Stimulated activated naive B cell treated with anti-CD40 and anti-IgM and Interleukin-4, amounts not matched to agents 10 μg/mL and 1 μg/mL and 100 μg/mL, for 72 hours (primary cell): Measurements from ENCODE around the gene SLC35F1.

Source experiments
- ATAC-seq, 2 donors: fragments of 150-1000 bp; cut with Tn5 transposase; replicated peaks; 2 replicates each; pipeline ENCODE4 v1.10.0; 2021; ENCODE audit warnings: moderate library complexity in 1 of 2
- DNase-seq: peaks from one replicate; pipeline ENCODE4 v3.0.0; 2021
- H3K27ac Mint-ChIP-seq: one replicate; pipeline ENCODE4 v1.8.0; 2022; ENCODE audit warnings: mild to moderate bottlenecking, mixed read lengths
- H3K27me3 Mint-ChIP-seq, 2 donors: one replicate each; pipeline ENCODE4 v1.8.0; 2022; ENCODE audit warnings: mixed read lengths in 2 of 2
- H3K36me3 Mint-ChIP-seq, 2 donors: one replicate each; pipeline ENCODE4 v1.8.0; 2022; ENCODE audit warnings: mixed read lengths in 2 of 2, mild to moderate bottlenecking in 1 of 2
- H3K4me1 Mint-ChIP-seq, 2 donors: one replicate each; pipeline ENCODE4 v1.8.0; 2022; ENCODE audit warnings: mixed read lengths in 2 of 2, mild to moderate bottlenecking in 1 of 2
- H3K4me3 Mint-ChIP-seq, 2 donors: one replicate each; pipeline ENCODE4 v1.8.0; 2022; ENCODE audit warnings: mild to moderate bottlenecking in 2 of 2, mixed read lengths in 2 of 2, moderate library complexity in 1 of 2
- H3K9me3 Mint-ChIP-seq, 2 donors: one replicate each; pipeline ENCODE4 v1.8.0; 2022; ENCODE audit warnings: mixed read lengths in 2 of 2, mild to moderate bottlenecking in 1 of 2

SLC35F1 gene

GRCh38 chr6:118285791-118286190 is 378.7 kb downstream of the SLC35F1 start:
- DNase-seq (no peak), ATAC-seq (no peak)
- Mint-ChIP-seq H3K27me3 (peaks cover 16 to 27% of the 10 kb centered on the region in 2 donors), H3K9me3 (peaks cover 0 to 2% of the 10 kb centered on the region in 2 donors), H3K27ac (no peak overlapping the region), H3K4me3 (no peak overlapping the region), H3K36me3 (no peaks in the 10 kb centered on the region), H3K4me1 (peaks cover 0 to 3% of the 10 kb centered on the region in 2 donors)

GRCh38 chr6:118288355-118289124 is 381.5 kb downstream of the SLC35F1 start:
- Mint-ChIP-seq H3K27me3 (peaks cover 5 to 14% of the 10 kb centered on the region in 2 donors), H3K27ac (no peak overlapping the region), H3K4me3 (no peak overlapping the region), H3K36me3 (no peaks in the 10 kb centered on the region), H3K9me3 (peaks cover 0 to 2% of the 10 kb centered on the region in 2 donors), H3K4me1 (peaks cover 0 to 3% of the 10 kb centered on the region in 2 donors)
- DNase-seq (no peak), ATAC-seq (no peak)

GRCh38 chr6:118292558-118292957 is 385.5 kb downstream of the SLC35F1 start:
- H3K4me3 Mint-ChIP-seq: no peak overlapping the region

GRCh38 chr6:118294906-118295305 is 387.8 kb downstream of the SLC35F1 start:
- Mint-ChIP-seq H3K27ac (no peak overlapping the region), H3K4me3 (no peak overlapping the region), H3K4me1 (no peaks in the 10 kb centered on the region), H3K27me3 (peaks cover 0 to 8% of the 10 kb centered on the region in 2 donors), H3K36me3 (no peaks in the 10 kb centered on the region), H3K9me3 (peaks cover 0 to 3% of the 10 kb centered on the region in 2 donors)
- DNase-seq (no peak), ATAC-seq (no peak)

More at GRCh38 chr6:118292558-118292957, 385.5 kb downstream of the SLC35F1 start:
- Mint-ChIP-seq H3K27me3 (peaks cover 0 to 17% of the 10 kb centered on the region in 2 donors), H3K9me3 (peaks cover 0 to 5% of the 10 kb centered on the region in 2 donors), H3K4me1 (no peaks in the 10 kb centered on the region), H3K36me3 (no peaks in the 10 kb centered on the region), H3K27ac (no peak overlapping the region)
- DNase-seq: no peak
- no peak for ATAC-seq

GRCh38 chr6:118295336-118295735 is 388.3 kb downstream of the SLC35F1 start:
- H3K4me1 Mint-ChIP-seq: no peaks in the 10 kb centered on the region
- no peak for DNase-seq
- no peak overlapping the region for H3K27ac Mint-ChIP-seq
- H3K9me3 Mint-ChIP-seq: peaks cover 0 to 3% of the 10 kb centered on the region in 2 donors
- H3K27me3 Mint-ChIP-seq: peaks cover 0 to 8% of the 10 kb centered on the region in 2 donors
- no peak for ATAC-seq
- no peaks in the 10 kb centered on the region for H3K36me3 Mint-ChIP-seq
- H3K4me3 Mint-ChIP-seq: no peak overlapping the region

- Mint-ChIP-seq H3K27ac (no peak overlapping the region), H3K9me3 (peaks cover 0 to 3% of the 10 kb centered on the region in 2 donors), H3K4me1 (no peaks in the 10 kb centered on the region), H3K36me3 (no peaks in the 10 kb centered on the region), H3K27me3 (peaks cover 0 to 8% of the 10 kb centered on the region in 2 donors), H3K4me3 (no peak overlapping the region)
- DNase-seq (no peak), ATAC-seq (no peak)
Observed at GRCh38 chr6:118296129-118296901, 389.3 kb downstream of the SLC35F1 start.

- Mint-ChIP-seq H3K27ac (no peak overlapping the region), H3K4me3 (no peak overlapping the region), H3K27me3 (peaks cover 0 to 12% of the 10 kb centered on the region in 2 donors), H3K36me3 (no peaks in the 10 kb centered on the region), H3K9me3 (peaks cover 0 to 5% of the 10 kb centered on the region in 2 donors), H3K4me1 (no peaks in the 10 kb centered on the region)
- ATAC-seq: no peak
- DNase-seq: no peak
Observed at GRCh38 chr6:118297821-118298220, 390.8 kb downstream of the SLC35F1 start.

GRCh38 chr6:118298476-118299427 is 391.7 kb downstream of the SLC35F1 start:
- Mint-ChIP-seq H3K36me3 (no peaks in the 10 kb centered on the region), H3K27ac (no peak overlapping the region), H3K4me3 (no peak overlapping the region), H3K4me1 (no peaks in the 10 kb centered on the region), H3K9me3 (peaks cover 0 to 5% of the 10 kb centered on the region in 2 donors), H3K27me3 (peaks cover 0 to 12% of the 10 kb centered on the region in 2 donors)
- ATAC-seq (no peak), DNase-seq (no peak)

GRCh38 chr6:118299457-118299856 is 392.4 kb downstream of the SLC35F1 start:
- Mint-ChIP-seq H3K27ac (no peak overlapping the region), H3K9me3 (peaks cover 0 to 5% of the 10 kb centered on the region in 2 donors), H3K36me3 (no peaks in the 10 kb centered on the region), H3K4me3 (no peak overlapping the region), H3K4me1 (no peaks in the 10 kb centered on the region), H3K27me3 (peaks cover 0 to 12% of the 10 kb centered on the region in 2 donors)
- ATAC-seq (no peak), DNase-seq (no peak)

- Mint-ChIP-seq H3K27ac (no peak overlapping the region), H3K4me1 (no peaks in the 10 kb centered on the region), H3K36me3 (no peaks in the 10 kb centered on the region), H3K4me3 (no peak overlapping the region), H3K9me3 (peaks cover 0 to 2% of the 10 kb centered on the region in 2 donors), H3K27me3 (peaks cover 0 to 5% of the 10 kb centered on the region in 2 donors)
- DNase-seq: no peak
- no peak for ATAC-seq
Observed at GRCh38 chr6:118304321-118304720, 397.3 kb downstream of the SLC35F1 start.

GRCh38 chr6:118305081-118305480 is 398.0 kb downstream of the SLC35F1 start:
- ATAC-seq (no peak), DNase-seq (no peak)
- Mint-ChIP-seq H3K36me3 (no peaks in the 10 kb centered on the region), H3K27ac (no peak overlapping the region), H3K27me3 (peaks cover 0 to 5% of the 10 kb centered on the region in 2 donors), H3K4me3 (no peak overlapping the region), H3K9me3 (peaks cover 0 to 2% of the 10 kb centered on the region in 2 donors), H3K4me1 (no peaks in the 10 kb centered on the region)

- Mint-ChIP-seq H3K27me3 (peaks cover 0 to 5% of the 10 kb centered on the region in 2 donors), H3K4me1 (no peaks in the 10 kb centered on the region), H3K27ac (peak overlapping the region; percentile 17), H3K4me3 (no peak overlapping the region), H3K36me3 (no peaks in the 10 kb centered on the region), H3K9me3 (peaks cover 0 to 2% of the 10 kb centered on the region in 2 donors)
- DNase-seq (no peak), ATAC-seq (no peak)
Observed at GRCh38 chr6:118306392-118307238, 399.6 kb downstream of the SLC35F1 start.

GRCh38 chr6:118307581-118307980 is 400.5 kb downstream of the SLC35F1 start:
- H3K4me1 Mint-ChIP-seq: no peaks in the 10 kb centered on the region

More at GRCh38 chr6:118307581-118307980, 400.5 kb downstream of the SLC35F1 start:
- Mint-ChIP-seq H3K4me3 (no peak overlapping the region), H3K36me3 (no peaks in the 10 kb centered on the region), H3K27me3 (no peaks in the 10 kb centered on the region), H3K27ac (no peak overlapping the region), H3K9me3 (no peaks in the 10 kb centered on the region)
- ATAC-seq: no peak
- no peak for DNase-seq
